ENCODE data around the gene RIN3.

The RIN3 gene

DNA sequence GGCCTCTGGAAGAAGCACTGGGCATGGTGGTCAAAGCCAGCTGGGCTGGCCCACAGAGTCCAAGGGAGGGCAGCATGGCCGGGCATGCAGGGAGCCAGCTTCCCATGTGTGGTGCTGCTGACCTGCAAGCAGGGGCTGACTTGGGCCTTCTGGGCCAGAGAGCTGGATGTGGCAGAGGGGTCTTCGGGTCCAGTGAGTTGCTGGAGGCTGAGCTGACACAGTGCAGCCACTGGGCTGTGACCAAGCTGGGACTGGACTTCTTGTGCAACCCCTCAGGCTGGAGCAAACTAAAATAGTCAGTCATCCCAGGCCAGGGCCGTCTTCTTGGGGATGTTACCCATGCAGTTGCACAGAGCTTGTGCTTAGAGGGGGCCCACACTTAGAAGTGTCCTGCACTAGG is 7.3 kb upstream of the RIN3 start:
- in situ Hi-C loops (cut with MboI; ENCODE audit: low sequenced_read_pairs) = no loop called here

DNA sequence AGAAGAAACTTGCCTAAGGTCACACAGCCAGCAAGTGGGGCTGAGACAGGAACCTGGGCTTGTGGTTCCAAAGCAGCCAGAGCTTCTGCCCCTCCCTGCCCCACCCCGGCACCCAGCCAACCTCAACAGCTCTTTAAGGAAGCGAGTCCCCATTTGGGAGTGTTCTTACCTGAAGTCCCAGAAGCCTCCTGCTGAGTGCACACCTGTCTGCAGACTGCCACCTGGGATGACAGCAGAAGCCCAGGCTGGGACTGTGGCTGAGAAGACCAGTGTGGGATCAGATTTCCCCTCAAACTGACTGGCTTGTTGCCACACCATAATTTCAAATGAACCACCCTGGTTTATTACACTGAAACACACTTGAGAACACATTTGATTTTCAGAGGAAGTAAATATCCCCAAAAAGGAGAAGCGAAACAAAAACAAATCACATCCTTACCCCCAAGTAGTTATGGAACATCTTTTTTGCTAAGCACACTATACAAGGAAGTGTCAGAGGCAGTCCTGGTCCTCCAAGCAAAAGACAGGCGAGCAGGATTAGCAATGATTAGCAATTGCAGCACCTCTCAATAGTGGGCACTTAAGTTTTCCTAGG is 6.3 kb upstream of the RIN3 start:
- in situ Hi-C loops (cut with MboI; ENCODE audit: low sequenced_read_pairs) = no loop called here

DNA sequence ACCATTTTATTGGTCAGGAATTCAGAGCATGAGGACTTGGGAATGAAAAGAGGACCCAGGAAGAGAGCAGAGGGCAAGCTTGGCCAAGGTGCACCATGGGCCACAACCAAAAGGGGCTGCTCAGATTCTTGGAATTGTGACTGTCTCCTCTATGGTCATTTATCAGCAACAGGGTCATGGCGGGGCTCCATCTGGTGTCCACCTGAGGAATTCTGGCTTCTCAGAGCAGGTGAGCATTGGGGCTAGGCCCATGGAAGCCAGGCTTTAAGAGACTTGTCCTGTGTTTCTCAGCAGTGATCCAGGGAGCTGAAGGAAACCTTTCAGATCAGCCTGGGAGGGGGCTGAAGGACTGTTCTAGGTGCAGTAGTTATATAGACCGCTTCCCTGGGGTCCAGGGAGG is 2.6 kb upstream of the RIN3 start:
- in situ Hi-C loops (cut with MboI; ENCODE audit: low sequenced_read_pairs) = no loop called here

DNA sequence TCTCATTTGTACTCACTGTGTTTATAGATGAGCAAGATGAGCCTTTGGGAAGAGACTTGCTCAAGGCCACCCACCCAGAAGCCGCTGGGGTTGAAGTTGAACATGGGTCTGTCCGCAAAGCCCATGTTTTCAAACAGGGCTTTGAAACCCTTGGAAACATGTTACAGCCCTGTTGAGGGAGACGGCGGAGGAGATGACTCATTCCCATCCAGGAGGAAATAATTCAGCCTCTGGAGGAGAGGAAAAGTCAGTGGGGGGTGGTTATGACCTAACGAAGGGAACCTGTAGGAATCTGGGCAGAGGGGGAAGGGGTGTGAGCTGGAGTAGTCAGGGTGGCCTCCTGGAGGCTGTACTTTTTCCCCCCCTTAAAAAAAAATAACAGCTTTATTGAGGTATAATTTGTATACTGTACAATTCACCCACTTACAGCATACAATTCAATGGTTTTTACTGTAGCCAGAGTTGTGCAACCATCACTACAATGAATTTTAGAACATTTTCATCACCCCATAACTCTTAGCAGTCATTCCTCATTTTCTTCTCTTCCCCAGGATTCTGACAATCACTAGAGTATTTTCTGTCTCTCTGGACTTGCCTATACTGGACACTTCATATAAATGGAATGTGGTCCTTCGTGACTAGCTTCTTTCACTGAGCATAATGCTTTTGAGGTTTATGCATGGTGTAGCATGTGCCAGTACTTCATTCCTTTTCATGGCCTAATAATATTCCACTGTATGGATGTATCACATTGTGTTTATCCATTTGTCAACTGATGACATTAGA is 1.9 kb upstream of the RIN3 start:
- in situ Hi-C loops (cut with MboI; ENCODE audit: low sequenced_read_pairs) = no loop called here

DNA sequence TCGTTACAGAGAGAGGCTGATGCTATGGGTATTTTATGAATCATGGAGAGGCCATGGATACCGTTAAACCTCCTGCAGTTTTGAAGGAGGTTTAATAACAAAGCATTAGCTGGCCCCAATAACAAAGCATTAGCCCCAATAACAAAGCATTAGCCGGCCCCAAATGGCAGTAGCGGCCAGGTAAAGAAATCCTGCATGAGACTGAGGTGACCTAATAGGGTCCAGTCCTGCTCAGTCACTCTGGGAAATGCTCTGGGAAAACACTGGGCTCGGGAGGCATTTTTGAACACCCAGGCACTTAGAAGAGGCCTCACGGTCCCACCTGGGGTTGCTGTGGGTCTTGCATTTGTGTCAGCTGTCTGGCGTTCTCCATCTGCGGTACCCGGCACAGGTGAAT is 776 bp upstream of the RIN3 start:
- in situ Hi-C loops (cut with MboI; ENCODE audit: low sequenced_read_pairs) = no loop called here

DNA sequence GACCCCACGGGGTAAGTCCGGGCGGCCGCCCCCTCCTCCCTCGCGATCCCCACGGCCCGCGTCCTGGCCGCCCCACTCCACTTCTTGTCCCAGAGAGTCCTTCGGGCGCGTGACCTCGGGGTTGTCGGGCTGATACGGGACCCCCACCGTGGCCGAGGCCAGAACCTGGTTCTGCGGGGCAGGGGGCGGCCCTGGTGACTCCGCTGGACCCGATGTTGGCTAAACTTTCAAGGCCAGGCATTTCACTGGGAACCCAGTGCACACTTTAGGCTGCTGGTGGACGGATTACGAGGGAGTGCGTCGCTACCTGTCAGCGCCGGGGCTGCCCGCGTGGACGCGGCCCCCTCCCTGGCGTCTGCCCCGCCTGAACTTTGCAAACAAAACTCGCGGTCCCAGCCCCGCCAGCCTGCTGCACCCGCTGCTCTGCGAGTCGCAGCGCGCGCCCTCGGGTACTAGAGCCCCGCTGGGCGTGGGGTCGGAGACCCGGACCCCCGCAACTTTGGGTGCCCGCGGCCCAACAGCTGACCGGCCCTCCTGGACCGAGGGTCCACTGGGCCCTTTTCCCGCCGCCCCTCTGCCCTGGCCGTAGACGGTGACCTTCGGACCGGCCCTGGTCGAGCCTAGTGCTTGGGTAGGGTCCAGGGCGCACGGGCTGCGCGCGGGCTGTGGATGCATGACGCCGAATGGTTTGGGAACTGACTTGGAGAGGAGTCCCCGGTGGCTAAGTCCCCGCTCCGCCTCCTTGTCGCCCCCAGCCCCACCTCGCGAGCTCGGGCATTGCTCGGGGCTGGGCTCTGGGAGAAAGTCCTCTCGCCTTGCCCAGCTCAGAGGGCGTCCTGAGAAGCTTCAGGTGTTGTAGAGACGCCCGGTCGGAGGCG is 624 bp downstream of the RIN3 start:
- in situ Hi-C loops (cut with MboI; ENCODE audit: low sequenced_read_pairs) = no loop called here

DNA sequence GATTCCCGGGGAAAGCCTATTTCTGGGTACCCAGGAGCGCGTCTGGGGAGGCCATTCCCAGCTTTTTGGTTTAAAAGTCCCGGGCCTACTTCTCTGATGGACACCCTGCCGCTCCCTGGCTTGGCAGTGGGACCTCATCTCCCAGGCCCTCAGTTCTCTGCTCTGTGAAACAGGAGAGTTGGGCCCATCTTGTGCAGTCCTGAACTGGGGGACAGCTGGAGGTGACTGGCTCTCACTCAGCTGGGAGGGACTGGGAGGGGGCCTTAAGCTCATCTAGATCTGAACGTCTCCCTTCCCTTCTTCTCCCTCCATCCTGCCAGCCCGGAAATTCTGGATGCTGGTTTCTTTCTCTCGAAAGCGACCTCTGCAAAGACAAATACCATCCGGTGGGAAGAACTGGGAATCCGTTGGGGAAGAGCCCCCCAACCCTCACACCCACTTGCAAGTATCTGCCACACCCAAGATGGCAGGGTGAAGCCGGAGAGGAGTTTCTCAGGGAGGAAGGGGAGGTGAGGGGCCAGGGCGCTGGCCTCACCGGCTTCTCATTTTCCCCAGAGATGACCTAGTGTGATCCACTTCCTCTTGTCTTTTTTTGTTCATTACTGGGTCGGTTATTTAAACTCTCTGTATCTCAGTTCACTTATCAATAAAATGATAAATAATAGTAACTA is 1.4 kb downstream of the RIN3 start:
- in situ Hi-C loops (cut with MboI; ENCODE audit: low sequenced_read_pairs) = no loop called here

DNA sequence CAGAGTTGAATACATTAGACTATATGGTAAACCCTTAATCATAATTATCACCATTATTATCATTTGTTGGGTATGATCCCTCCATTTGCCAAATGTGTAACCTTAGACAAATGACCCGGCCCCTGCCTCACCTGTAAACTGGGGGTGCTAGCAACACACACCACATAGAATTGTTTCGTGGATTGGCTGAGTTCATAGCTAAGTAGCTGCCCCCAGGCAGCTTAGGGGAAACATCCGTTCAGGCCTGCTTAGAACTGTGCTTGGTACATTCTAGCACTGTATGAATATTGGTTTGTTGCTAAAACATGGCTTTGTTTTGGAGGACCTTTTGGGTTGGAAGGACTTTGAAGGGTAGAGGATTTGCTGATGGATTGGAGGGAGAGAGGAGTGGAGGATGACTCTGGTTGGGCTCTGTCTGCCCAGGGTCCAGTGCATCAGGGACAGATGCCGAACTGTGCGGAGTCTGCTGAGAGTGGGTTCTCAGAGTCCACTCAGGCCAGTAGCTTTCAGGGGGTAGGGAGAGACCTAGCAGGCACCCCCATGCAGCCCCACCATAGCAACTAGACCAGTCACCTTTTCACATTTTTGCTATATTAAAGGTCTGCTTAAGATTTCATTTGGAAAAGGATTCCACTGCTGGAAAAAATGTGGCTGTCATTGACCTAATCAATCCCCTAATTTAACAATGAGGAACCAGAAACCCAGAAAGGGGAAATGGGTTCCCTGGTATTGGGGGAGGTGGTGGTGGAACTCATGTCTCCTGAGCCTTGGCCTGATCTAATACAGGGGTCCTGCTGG is 2.2 kb downstream of the RIN3 start:
- in situ Hi-C loops (cut with MboI; ENCODE audit: low sequenced_read_pairs) = no loop called here

DNA sequence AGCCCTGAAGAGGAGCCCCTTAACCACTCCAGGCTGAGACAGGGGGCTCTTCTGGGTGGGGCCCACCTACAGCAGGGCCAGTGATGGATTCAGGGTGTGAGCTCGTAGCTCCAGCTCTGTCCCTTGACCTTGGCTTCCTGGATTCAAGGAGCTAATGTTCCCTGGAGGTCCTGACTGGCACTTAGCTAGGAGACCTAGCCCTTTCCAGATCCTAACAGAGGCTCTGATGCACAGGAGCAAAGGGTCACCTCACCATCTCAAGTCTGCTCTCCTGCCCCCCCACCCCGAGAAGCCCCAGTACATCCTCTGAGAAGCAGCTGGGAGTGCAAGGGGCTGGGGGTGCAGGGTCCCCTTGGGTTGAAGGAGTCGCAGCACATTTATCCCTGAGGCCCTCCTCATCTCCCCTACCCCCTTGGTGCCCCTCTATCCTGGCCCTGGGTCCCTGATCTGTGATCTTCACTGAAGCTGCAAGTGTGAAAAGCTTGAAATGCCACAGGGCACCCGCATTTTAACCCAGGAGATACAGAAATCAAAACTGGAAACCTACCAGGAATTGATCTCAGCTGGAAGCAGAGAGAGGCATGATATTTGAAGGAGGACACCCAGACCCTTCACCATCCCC is 2.9 kb downstream of the RIN3 start:
- in situ Hi-C loops (cut with MboI; ENCODE audit: low sequenced_read_pairs) = no loop called here

DNA sequence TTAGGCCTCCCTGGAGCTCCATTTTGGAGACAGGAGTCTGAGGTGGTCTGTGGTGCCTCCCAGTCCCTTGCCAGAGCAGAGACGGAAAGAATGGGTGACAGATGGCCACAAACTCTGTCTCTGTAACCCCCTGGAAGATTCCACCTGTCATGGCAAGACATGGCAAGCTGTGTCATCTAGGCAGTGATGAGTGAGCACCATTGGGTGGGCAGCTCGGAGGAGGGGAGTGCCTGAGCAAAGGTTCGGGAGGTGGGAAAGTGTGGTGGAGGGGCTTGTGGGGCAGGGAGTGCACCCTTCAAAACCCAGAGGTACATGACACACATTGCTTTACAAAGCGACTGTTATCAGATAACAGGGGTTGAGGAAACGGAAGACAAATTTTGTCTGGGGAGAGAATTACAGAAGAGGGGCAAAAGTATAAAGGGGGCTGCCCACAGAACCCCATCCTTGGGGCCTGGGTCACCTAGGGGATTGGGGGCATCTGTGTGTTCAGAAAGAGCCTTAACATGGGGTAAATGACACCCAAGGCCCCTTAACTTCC is 3.5 kb downstream of the RIN3 start:
- in situ Hi-C loops (cut with MboI; ENCODE audit: low sequenced_read_pairs) = no loop called here

DNA sequence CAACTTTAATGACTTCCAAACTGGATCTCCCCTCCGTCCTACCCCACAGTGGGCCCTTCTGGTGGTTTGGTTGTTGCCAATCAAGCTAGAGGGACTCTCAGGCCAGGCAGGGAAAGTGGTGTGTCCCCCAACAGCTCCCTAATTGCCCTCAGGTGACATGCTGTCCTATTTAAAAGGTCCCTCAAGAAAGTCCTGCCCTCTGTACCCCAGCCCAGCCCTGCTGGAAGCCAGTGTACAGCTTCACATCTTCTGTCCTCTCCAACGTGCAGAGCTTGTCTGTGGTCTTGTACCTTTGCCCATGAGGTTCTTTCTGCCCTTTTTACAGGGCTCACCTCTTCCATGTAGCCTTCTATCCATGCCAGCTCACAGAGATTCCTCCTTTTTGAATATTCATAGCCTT is 4.2 kb downstream of the RIN3 start:
- in situ Hi-C loops (cut with MboI; ENCODE audit: low sequenced_read_pairs) = no loop called here

DNA sequence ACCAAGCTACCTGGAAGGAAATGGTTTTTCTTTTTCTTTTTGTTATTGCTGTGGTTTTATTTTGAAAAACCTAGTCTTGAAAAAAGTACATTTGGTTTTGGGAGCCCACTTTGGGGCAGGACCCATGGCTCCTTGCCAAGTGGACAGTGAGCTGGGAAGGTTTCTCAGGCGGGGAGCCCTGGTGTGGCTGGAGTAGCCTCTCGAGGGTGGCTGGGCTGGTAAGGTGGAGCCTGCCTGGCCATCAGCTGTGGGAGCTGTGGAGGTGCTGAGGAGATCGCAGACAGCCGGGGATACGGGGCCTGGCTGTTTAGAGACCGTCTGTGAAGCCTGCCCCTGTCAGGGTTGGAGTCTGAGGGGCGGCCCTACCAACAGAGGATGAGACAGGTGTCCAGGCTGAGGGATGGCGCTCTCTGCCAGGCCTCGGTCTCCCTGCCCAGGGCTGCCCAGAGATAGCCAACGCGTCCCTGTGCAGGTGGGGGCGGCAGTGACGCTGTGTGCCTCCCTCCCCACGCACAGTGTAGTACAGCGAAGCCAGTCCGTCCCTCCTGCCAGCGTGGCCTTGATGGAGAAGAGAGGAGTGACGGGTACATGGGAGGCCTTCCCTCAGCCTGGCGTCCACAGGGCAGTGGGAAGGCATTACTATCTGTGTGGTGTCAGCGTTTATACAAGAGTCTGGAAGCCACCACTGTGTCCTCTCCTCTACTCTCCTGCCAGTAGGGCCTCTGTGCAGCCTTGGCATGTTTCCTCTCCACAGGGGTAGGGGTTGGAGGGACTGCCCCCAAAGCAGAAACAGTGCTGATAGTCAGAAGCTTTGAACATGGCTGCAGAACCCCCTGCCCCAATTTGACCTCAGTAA is 5.9 kb downstream of the RIN3 start:
- in situ Hi-C loops (cut with MboI; ENCODE audit: low sequenced_read_pairs) = no loop called here

DNA sequence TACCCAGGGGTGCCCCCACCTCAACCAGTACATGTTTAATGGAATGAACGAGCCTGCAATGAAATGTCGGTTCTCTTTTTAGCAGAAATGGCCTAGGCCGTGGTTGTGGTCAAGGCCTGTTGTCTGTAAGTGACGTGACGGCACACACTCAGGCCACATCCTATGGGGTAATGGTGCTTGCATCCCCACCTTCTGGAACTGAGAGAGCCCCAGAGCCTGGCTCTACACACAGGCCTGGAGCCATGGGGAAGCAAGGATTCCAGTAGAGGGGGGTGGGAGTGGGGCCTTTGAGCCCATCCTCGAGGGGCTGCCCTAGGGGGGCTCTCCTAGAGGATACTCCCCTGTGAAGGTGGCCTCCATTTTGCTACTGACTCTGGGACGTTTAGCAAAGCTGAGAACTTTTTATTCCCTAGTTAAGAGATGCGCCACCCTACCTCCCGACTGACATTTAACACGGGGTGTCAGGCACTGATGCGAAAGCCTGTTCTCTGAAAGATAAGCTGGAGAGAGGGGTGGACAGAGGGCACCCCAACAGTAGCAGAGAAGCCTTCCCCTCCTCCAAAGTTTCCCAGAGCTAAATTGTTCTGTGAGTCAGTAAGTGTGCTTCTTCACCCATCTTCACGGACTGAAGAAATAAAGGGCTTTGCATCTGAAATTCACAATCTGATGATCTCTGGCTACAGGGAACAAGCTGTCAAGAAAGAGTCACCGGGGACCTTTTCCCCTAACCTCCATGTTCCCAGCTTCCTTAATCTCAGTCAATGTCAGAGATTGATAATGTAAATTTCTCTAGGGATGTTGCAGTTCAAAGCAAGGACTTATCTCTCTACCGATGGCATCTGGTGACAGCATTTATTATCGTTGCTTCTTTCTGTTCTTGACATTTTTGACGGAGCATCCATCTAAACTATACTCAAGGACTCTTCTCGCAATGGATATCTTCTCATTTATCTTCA is 6.8 kb downstream of the RIN3 start:
- in situ Hi-C loops (cut with MboI; ENCODE audit: low sequenced_read_pairs) = no loop called here

DNA sequence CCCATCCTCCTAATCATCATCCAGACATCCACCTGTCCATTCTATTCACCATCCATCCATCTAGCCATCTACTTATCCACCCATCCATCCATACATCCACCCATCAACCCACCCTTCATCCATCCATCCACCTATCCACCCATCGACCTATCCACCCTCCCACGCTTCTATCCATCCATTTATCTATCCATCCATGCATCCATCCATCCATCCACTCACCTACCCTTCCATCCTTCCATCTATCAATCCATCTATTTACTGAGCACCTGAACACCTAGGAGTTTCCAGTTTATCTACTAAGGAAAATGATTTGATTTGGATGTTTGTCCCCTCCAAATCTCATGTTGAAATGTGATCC is 7.5 kb downstream of the RIN3 start:
- in situ Hi-C loops (cut with MboI; ENCODE audit: low sequenced_read_pairs) = no loop called here

DNA sequence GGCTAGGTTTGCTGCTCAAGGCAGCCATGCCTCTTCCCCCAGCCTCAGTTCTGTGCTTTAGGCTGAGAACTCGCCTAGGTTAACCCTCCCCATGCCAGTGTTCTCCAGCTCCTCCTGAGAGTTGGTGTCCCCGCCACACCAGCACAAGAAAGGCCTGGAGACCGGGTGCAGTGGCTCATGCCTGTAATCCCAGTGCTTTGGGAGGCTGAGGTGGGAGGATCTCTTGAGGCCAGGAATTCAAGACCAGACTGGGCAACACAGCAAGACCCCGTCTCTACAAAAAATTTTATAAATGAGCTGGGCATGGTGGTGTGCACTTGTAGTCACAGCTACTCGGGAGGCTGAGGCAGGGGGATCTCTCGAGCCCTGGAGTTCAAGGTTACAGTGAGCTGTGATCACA is 10.2 kb downstream of the RIN3 start:
- in situ Hi-C loops (cut with MboI; ENCODE audit: low sequenced_read_pairs) = no loop called here

DNA sequence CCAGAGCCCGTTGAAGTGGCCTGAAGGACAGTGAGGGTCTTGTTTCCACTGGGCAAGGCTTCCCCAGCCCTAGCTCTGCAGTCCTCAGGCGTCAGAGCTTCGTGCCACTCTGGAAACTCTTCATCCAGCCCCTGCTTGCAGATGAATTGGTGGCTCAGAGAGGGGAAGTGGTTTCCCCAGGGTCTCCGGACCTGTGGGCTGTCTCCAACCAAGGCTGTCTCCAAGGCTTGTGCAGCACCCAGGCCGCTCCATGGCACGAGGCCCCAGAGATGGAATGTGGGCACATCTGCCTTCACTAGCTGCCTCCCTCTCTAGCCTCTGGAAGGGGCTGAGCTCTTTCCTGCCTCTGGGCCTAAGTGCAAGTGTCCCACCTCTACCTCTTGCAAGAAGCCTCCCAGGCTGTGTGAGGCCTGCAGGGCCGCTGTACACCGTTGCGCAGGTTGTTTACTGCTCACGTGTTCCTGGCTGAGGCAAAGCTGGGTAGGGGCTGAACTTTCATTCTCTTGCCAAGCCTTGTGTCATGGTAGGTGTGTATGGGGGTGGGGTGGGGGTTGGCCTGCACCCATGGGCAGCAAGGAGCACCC is 11.1 kb downstream of the RIN3 start:
- in situ Hi-C loops (cut with MboI; ENCODE audit: low sequenced_read_pairs) = no loop called here

DNA sequence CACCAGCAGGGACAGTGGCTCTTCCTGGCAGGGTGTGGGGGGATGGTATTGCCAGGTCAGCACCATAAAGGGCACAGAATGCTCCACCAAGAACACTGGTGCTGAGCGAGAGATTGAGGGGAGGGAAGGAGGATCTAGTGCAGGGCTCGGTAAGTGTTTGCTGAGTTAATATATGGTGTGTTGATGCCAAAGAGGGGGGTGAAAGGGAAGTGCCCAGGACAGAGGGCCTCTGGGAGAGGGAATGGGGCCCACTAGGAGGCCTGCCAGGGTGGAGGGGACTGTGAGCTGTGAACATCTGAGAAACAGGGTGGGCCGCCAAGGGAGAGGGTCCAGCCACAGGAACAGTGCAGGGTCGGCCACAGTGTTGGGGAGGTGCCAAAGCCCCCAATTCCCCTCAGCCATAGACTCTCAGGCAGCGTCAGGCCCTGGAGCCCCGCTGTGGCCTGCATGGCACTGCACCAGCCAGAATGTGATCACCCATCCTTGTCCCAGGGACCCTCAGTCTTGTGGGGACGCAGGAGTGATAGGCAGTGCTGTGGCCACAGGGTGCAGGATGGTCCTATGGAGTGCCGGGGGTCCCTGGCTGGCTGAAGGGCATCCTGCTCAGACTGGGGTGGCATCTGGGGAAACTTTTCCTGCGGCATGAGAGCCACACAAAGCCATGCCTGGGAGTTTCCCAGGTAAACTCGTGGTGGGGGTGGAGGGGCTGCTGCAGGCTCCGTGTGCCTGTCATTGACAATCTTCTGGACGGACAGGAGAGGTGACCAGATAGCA is 11.9 kb downstream of the RIN3 start:
- in situ Hi-C loops (cut with MboI; ENCODE audit: low sequenced_read_pairs) = no loop called here

Data from HL-60/S4 treated with phorbol 12-myristate 13-acetate at 8.2 ng/mL for 4 days and 3 days (cell line).